ENCODE data around the gene EDDM13. TPM values are rescaled to one million over a fixed set of nuclear protein-coding genes. Genes with fewer than 3 reads are reported as not detected.
A peak's percentile ranks its signal among the peaks of the same experiment; 100 is the strongest.

EDDM13 gene
- total and polyA plus RNA-seq, 10 donors, result 0.71 to 1.2 (median 1.1) TPM; not detected in 7

DNA sequence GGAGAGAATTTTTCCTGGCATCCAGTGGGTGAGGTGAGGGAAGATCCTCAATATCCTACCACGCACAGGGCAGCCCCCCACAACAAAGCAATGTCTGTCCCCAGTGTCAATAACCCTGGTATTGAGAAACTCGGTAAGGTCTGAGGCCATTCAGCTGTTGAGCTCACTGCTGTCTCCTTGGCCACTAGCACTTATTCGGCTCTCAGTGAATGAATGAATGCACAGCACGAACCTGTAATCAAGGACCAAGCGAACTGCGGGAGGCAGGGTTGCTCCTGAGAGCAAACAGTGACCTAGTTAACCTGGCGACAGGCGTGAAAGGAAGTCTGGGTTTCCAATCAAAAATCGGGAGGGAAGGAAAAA is 41.5 kb downstream of the EDDM13 start:
- H3K27ac ChIP-seq, result peak overlapping the region; percentile 90 to 98 (median 96)
- no peak for DNase-seq
- H3K4me3 ChIP-seq, result peak overlapping the region; percentile 68 to 94 (median 88)
- H3K27me3 ChIP-seq (replicated peaks in 1 of 7), result no peaks in the 10 kb centered on the region
- WGBS, 5 donors, result 1 to 2% (median 1%) methylated on average over 9 of the region's 9 CpGs
- peaks cover 0 to 28% (median 9%) of the 10 kb centered on the region in 6 donors for H3K36me3 ChIP-seq
- TF ChIP-seq, protein P1, sequence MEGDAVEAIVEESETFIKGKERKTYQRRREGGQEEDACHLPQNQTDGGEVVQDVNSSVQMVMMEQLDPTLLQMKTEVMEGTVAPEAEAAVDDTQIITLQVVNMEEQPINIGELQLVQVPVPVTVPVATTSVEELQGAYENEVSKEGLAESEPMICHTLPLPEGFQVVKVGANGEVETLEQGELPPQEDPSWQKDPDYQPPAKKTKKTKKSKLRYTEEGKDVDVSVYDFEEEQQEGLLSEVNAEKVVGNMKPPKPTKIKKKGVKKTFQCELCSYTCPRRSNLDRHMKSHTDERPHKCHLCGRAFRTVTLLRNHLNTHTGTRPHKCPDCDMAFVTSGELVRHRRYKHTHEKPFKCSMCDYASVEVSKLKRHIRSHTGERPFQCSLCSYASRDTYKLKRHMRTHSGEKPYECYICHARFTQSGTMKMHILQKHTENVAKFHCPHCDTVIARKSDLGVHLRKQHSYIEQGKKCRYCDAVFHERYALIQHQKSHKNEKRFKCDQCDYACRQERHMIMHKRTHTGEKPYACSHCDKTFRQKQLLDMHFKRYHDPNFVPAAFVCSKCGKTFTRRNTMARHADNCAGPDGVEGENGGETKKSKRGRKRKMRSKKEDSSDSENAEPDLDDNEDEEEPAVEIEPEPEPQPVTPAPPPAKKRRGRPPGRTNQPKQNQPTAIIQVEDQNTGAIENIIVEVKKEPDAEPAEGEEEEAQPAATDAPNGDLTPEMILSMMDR (IDR thresholded peaks at IDR 0.05 in 8 of 11, conservative IDR thresholded peaks at IDR 0.05 in 3 of 11), result no peak
- TF ChIP-seq POLR2A (IDR thresholded peaks at IDR 0.05) (no peak), POLR2AphosphoS5 (IDR thresholded peaks at IDR 0.05) (no peak)
- intact Hi-C loops (cut with DNase I; ENCODE audit: low total_unique reads), result no loop called here
- H3K4me1 ChIP-seq, result peaks cover 9 to 57% (median 29%) of the 10 kb centered on the region in 6 donors
- no peaks in the 10 kb centered on the region for H3K9me3 ChIP-seq

DNA sequence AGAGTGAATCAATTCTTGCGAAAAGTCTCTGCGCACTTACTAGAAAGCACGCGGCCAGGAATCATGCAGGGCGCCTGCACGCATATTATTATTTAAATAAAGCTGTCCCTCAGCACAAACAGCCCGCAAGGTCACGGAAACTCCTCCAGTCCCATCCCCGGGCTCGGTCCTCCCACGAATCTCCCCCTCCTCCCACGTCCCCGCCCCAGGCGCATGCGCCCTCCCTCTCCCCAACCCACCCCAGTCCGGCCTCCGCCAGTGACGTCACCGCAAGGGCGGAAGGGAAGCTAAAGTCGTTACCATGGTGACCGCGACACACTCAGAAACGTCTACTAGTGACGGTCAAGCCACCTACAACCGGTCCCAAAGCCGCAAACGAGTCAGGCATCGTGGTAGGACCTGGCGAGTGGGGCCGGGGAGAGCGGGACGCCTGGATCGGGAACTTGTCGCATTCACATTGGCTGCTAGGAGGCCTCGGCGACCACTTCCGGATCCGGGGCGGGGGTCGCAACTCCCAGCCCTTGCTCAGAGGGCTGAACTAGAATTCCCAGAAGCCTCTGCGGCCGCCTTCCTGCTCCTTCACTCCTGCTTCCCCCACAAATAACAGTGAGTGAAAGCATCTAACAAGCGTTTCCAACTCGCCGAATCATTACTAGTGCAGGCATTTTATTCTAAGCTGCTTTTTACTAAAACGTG is 42.0 kb downstream of the EDDM13 start, which contains the start of gene ZSCAN5A:
TSS of gene ZSCAN5A (minus strand) at position 459 of the 696 bp plus-strand sequence. CDS start 89,793 bp downstream, outside the sequence.
- 0 to 1% (median 1%) methylated on average over 46 to 47 of the region's 47 CpGs for WGBS, 5 donors
- H3K36me3 ChIP-seq, result peaks cover 0 to 28% (median 9%) of the 10 kb centered on the region in 6 donors
- H3K4me1 ChIP-seq, result peaks cover 9 to 58% (median 29%) of the 10 kb centered on the region in 6 donors
- peak within 1 kb of the TSS; percentile 68 to 94 (median 88) for H3K4me3 ChIP-seq
- peak; percentile 84 to 90 (median 87) for TF ChIP-seq POLR2AphosphoS5 (IDR thresholded peaks at IDR 0.05)
- TF ChIP-seq, protein P1 (IDR thresholded peaks at IDR 0.05 in 8 of 11, conservative IDR thresholded peaks at IDR 0.05 in 3 of 11), result peak in 1 of 11 experiments; percentile 20
- no peak for TF ChIP-seq POLR2A (IDR thresholded peaks at IDR 0.05)
- DNase-seq, result peak; percentile 100
- H3K27ac ChIP-seq, result peak within 1 kb of the TSS; percentile 90 to 98 (median 96)
- intact Hi-C loops (cut with DNase I; ENCODE audit: low total_unique reads), result no loop called here
- H3K9me3 ChIP-seq, result no peaks in the 10 kb centered on the region
- no peaks in the 10 kb centered on the region for H3K27me3 ChIP-seq (replicated peaks in 1 of 7)

DNA sequence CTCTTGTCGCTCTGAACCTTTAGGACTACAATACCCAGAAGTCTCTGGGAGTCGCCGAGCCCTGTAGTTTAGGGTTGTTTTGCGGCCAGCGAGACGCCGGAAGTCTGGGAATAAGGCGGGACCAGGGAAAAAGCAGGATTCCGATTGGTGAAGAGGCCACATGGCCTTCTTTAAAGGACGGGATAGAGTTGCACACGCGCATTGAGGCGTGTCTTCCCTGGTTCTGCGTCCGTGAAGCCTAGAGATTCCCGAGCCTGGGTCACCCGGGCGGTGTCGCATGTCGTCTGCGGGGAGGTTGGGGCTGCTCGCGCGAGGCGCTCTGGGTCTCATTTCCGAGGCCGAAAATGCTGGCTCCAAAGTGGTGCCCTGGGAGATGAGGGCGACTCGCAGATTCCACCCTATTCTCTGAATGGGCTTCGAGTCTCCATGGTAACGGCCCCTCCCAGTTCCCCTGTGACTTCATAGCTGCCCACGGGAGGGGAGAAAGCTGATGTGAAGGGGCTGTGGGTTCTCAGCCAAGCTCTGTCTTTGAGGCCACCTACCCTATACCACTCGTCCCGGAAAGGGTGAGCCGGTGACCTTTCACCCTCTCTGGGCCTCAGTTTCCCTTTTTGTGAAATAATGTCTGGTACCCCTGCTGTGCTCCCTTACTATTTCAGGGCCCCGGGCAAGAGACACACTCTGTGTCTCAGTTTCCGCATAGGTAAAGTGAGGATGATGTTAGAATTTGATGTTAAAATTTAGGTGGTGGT is 42.7 kb downstream of the EDDM13 start:
- intact Hi-C loops (cut with DNase I; ENCODE audit: low total_unique reads), result no loop called here
- Histone ChIP-seq H3K9me3 (no peaks in the 10 kb centered on the region), H3K27ac (peak overlapping the region; percentile 90 to 98 (median 96)), H3K4me1 (peaks cover 9 to 59% (median 27%) of the 10 kb centered on the region in 6 donors), H3K27me3 (replicated peaks in 1 of 7) (no peaks in the 10 kb centered on the region), H3K36me3 (peaks cover 0 to 23% (median 6%) of the 10 kb centered on the region in 6 donors), H3K4me3 (peak overlapping the region; percentile 68 to 94 (median 88))
- TF ChIP-seq, protein P1 (IDR thresholded peaks at IDR 0.05 in 8 of 11, conservative IDR thresholded peaks at IDR 0.05 in 3 of 11), result no peak
- peak; percentile 4 to 65 (median 55) for TF ChIP-seq POLR2AphosphoS5 (IDR thresholded peaks at IDR 0.05)
- peak; percentile 94 for DNase-seq
- WGBS, 5 donors, result 2 to 4% (median 2%) methylated on average over 23 to 37 of the region's 37 CpGs

DNA sequence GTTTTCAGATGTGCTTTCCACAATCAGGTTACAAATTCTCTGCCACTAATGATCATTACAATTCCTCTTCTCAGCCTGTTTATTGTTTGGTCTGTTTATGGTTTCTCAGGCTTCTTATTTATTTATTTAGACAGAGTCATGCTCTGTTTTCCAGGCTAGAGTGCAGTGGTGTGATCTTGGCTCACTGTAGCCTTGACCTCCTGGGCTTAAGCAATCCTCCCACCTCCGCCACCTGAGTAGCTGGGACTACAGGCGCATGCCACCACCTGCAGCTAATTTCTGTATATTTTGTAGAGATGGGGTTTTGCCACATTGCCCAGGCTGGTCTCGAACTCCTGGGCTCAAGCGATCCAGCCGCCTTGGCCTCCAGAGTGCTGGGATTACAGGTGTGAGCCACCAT is 44.2 kb downstream of the EDDM13 start:
- TF ChIP-seq, protein P1 (IDR thresholded peaks at IDR 0.05 in 8 of 11, conservative IDR thresholded peaks at IDR 0.05 in 3 of 11), result no peak
- TF ChIP-seq POLR2AphosphoS5 (IDR thresholded peaks at IDR 0.05) (no peak), POLR2A (IDR thresholded peaks at IDR 0.05) (no peak)
- Histone ChIP-seq H3K36me3 (peaks cover 0 to 10% (median under 1%) of the 10 kb centered on the region in 6 donors), H3K9me3 (no peaks in the 10 kb centered on the region), H3K27ac (no peak overlapping the region), H3K4me1 (peaks cover 9 to 73% (median 28%) of the 10 kb centered on the region in 6 donors), H3K4me3 (no peak overlapping the region), H3K27me3 (replicated peaks in 1 of 7) (no peaks in the 10 kb centered on the region)
- intact Hi-C loops (cut with DNase I; ENCODE audit: low total_unique reads), result no loop called here
- WGBS, 5 donors, result 76 to 95% (median 94%) methylated on average over 5 of the region's 5 CpGs
- no peak for DNase-seq

Data from spleen (tissue), 11 donors.